NCI-H526 treated with DMSO at 0.1 percent for 48 hours (cell line): Measurements from ENCODE around the gene SAMSN1.
"Not testable (repeated sequence)": the region's sequence is repeated elsewhere in the genome, so short reads cannot be mapped to it uniquely, and the experiment has no call there.

Experiments used
- DNase-seq: peaks from one replicate; lab custom pipeline; 2025; lab: John Stamatoyannopoulos, UW

Gene SAMSN1

DNA sequence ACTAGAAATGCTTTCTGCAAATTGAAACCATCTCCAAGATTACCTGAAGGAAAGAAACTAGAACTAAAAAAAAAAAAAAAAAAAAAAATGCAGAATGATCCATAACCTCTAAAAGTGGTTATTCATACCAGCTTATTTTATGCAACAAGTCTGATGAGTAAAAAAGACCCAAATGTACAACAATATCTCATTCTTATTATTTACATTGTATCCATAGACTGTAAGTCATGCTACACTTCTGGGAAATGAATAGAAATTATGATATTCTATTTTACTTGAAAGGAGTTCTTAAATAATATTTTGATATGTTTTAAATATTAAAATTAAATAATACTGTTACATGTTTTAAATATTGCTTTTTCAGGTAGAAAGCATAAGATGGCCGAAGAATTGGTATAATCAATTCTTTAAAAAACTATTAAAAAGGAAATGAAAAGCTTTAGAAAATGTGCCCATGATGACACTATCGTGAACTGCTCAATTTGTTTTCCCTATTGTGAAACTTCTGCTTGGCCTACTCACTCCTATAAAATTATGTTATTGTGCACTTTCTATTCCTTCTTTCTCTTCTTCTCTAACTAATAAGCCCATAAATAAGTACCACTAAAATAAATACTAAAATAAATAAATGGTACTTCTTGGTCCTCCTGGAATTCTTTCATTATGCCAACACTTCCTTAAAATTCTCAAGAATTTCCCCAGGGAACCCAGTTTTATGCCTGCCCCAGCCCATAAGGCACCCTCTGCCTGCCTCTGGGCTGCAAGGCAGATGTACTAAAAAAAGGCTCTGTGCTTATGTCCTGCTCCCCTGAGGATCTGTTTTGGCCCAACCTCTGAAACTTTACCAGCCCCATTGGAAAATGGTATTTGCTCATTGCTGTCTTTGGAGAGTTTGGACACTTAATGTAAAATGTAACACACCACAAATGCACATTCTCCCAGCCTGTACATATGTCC, 18.1 kb downstream of the SAMSN1 start:
- DNase-seq, result no peak

DNA sequence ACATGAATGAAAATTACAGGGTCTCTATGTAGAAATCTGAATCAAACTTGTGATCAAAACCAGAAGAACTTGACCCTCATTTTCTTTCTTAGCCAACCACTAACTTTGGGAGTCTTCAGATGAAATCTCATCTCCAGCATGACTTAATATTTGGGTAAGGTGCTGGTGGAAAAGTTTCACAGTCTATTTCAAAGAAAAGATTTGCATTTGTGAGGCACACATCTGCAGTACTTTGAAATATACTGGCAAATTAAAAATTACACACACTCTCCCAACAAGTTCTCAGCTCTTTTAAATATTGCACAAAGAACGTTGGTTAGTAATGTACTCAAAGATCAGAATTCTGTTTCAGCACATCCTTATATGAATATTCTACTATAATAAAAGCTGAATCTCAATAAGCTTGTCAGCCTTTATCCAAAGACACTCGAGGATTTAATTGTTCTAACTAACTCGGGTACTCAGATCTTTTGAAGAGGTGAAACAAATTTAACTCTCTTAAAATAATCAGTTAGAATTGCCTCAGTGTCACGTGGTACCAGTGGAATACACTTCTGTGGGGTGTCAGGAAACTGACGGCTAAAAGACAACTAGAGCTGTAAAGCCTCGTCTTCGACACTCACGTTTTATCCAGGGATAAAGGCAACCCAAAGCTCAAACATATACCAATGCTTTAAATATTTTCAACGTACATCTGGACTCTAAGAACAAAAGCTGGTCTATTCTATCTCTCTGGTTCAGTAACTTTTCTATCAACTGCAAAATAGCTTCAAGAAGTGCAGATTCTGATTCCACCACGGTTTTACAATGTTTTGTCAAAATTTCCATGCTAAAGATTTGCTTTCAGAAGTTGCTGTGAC, 19.0 kb downstream of the SAMSN1 start:
- peak; percentile 5 for DNase-seq

DNA sequence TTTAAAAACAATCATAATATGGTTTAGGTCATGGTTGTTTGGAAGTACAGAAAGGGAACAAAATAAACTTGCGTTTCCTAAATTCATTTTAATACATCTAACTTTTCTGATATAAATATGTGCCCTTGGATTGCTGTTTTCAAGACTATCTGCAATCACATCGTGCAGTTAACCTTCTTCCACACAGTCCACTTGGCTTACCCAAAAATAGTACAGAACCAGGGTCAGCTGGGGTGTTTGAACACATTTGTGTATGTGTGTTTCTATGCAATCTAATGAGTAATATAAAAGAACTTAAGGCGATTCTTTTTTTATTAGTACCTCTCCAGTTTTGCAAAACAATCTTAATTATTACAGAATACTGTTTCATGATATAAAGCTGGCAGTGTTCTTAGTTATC, 19.9 kb downstream of the SAMSN1 start:
- no peak for DNase-seq

DNA sequence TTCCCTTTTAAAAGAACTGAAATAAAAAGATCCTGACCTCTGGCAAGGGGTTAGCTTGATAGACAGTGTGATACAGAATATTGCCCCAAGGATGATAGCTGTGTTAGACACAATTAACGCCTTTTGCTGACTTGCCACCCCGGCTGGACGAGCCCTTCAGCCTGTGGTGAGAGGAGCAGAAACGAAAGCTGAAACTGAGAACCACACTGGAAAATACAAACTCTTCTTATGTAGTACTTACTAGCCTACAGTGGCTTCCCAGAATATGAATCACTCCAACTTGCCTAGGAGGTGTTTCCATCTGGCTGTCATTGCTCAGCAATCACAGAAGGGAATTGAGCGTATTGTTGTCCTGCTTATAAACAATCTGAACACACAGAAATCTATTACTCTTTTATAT, 22.9 kb downstream of the SAMSN1 start:
- no peak for DNase-seq

DNA sequence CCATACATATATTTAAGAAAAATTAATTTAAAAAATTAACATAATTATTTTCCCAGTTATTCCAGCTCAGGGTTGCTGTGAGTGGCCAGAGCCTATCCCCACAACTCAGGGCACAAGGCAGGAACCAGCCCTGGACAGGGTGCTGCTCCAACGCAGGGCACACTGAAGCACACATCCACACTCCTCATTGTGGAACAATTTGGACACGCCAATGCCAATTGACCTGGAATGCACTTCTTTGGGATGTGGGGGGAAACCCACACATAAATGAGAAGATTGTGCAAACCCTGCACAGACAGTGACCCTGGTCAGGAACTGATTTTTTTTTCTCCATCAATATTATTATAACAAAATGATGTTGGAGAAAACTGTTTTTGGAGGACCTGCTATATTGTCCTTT, 23.4 kb downstream of the SAMSN1 start:
- DNase-seq, result no peak

DNA sequence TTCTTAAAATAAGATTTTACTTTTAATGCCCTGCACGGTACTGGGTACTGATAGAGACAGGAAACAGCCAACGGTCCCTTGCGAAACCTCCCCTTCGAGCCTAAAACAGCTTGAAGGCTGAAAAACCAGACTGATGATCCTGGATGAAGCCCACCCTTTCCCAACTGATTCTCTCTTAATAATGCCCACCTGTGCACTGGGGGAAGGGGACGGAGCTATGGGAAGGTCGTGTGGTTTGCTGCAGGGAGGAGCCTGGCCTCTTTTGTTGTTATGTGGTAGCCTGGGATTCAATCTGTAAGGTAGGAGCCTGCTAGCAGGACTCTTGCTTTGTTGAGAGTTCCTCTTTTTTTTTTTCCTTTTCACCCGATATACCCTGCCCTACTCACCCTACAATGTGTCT, 25.6 kb downstream of the SAMSN1 start:
- no peak for DNase-seq

DNA sequence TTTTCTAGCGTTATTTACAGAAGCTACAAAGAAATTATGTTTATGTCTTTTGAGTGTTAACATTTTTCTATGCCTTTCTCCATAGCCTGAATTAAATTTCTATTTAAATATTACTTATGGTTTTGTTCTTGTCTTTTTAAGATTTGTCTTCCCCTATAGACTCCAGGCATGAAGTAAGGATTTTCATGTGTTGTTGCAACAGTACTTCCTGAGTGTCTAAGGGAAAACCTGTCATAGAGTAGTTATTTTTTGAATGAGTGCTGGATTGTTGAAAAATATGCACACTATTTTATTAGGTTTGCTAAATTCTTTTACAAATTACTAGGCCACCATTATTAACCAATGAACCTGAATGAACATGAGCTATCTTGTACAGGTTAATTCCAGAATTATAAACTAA, 27.1 kb downstream of the SAMSN1 start:
- DNase-seq, result no peak

DNA sequence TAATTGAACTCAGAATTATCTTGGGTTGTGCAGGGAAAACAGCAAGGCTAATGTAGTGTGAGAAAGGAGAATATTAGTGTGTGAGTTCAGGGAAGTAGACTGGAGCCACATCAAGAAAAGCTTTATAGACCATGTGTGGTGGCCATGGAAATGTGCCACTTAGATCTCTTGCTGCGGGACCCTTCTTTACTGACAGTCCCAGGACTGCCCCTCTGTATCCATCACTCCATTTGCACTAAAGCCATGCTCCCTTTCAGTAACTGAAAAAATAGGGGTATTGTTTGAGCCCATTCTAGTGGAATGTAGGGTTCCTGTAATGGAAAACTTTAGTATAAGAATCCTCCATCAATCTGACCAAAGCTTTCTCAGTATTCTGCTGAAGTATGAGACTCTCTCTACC, 32.3 kb downstream of the SAMSN1 start:
- DNase-seq, result no peak

DNA sequence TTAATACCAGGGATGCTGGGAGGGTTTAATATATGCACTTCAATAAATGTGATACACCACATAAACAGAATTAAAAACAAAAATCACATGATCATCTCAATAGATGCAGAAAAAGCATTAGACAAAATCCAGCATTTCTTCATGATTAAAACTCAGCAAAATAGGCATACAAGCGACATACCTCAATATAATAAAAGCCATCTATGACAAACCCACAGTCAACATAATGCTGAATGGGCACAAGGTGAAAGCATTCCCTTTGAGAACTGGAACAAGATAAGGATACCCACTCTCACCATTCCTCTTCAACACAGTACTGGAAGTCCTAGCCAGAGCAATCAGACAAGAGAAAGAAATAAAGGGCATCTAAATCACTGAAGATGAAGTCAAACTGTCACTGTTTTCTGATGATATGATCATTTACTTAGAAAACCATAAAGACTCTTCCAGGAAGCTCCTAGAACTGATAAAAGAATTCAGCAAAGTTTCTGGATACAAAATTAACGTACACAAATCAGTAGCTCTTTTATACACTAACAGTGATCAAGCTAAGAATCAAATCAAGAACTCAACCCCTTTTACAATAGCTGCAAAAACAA, 39.2 kb downstream of the SAMSN1 start:
- not testable (repeated sequence) for DNase-seq

DNA sequence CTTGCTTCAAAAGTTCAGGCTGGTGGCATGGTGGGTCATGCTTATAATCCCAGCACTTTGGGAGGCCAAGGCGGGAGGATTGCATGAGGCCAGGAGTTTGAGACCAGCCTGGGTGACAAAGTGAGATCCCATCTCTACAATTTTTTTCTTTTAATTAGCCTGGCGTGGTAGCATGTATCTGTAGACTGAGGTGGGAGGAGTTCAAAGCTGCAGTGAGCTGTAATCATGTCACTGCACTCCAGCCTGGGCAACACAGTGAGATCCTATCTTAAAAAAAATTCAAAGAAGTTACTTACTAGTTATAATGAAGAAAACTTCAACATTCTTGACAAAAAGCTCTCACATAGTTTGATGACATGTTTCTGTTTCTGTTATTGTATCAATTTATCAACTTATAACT, 45.2 kb downstream of the SAMSN1 start:
- no peak for DNase-seq

DNA sequence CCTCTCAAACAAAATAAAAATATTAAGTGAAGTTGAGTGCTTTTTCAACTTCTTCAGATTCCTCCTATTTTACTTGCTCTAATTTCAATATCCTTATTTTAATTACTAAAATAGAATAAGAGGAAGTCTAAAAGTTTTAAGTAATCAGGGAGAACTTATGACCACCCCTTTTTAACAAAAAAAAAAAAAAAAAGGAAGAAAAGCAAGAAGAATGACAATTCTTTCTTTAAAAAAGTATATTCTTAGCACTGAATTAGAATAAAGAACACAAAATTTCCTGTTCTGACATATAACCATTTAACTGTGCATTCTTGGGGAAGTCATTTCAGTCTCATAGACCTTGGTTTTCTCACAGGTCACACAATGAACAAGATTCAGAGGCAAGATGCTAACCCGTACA, 46.8 kb downstream of the SAMSN1 start:
- DNase-seq, result no peak

DNA sequence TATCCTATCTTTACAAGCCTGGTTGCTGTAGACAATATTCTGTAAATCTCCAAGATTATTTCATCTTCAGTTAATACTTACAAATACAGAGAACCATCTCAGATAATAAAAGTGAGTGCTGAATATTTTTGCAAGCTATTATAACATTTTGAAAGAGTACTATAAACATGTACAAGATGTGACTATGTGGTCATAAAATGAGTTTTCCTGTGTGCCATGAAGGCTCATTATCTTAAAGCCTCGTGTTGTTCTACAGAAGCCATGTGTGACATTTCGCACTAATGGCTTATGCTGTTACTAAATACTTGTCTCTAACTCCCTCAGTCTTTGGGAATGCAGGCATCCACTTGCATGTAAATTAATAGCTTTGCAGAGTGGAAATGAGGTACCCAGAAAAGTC, 48.3 kb downstream of the SAMSN1 start:
- DNase-seq, result no peak

DNA sequence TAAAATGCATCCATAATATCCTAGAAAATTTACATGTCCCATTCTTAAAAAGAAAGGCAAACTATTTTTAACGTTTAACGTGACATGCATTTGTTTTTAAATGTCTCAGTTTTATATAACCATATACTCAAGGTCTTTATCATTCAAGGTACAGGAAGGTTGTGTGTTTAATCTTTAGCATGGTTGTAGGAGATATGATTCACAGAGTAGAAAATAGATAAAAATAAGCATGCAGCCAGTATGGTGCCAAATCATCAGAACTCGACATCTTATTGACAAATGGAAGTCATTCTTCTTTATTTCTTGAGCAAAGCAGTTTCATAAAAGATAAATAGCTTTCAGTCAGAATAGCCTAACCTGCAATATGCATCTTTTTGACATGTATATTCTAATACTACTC, 51.0 kb downstream of the SAMSN1 start:
- DNase-seq, result no peak

DNA sequence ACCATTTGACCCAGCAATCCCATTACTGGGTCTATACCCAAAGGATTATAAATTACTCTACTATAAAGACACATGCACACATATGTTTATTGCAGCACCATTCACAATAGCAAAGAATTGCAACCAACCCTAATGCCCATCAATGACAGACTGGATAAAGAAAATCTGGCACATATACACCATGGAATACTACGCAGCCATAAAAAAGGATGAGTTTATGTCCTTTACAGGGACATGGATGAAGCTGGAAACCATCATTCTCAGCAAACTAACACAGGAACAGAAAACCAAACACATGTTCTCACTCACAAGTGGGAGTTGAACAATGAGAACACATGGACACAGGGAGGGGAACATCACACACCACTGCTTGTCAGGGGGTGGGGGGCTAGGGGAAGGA, 51.9 kb downstream of the SAMSN1 start:
- DNase-seq, result not testable (repeated sequence)

DNA sequence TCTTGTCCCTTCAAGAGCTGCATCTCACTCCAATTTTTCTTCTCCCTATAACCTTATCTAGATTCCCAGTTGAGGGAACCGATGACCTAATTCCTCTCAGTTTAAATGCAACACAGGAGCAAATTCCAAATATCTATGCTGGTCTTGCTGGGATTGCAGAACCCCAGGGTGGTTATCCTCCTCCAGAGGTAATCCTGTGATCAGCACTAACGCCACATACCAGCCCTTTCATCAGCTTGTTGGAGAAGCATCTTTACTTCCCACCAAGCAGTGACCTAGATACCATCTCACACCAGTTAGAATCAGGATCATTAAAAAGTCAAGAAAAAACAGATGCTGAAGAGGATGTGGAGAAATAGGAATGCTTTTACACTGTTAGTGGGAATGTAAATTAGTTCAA, 52.4 kb downstream of the SAMSN1 start:
- no peak for DNase-seq

DNA sequence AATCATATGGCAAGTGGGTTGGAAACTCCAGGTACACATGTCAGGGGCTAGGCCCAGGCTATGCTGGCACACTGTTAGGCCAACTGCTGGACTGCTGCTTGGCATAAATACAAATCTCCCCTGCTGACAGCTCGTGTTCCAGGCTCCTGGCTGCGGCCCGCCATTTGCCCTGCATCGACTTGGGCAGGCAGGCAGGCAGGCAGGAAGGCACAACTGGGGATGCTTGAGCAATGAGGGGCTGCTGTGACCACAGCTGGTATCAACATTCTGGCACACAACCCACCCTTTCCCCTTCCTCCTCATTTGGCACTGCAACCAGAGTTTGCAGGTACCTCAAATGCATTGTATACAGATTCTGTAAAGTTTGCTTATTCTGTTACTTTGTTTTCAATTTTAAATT, 53.2 kb downstream of the SAMSN1 start:
- no peak for DNase-seq

DNA sequence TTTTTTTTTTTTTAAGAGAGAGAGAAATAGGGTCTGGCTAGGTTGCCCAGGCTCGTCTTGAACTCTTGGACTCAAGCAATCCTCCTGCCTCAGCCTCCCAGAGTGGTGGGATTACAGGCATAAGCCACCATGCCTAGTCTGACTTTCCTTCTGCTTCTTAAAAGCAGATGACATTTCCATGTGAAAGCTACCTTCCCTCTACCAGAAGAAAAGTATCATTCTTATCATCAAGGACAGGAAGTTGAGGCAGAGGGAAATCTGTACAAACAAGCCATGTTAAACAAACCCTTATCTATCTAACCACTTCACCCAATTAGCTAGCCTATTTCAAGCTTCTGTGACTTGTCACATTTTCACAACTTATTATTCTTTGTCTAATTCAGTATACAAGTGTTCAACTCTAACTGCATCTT, 54.8 kb downstream of the SAMSN1 start:
- no peak for DNase-seq

DNA sequence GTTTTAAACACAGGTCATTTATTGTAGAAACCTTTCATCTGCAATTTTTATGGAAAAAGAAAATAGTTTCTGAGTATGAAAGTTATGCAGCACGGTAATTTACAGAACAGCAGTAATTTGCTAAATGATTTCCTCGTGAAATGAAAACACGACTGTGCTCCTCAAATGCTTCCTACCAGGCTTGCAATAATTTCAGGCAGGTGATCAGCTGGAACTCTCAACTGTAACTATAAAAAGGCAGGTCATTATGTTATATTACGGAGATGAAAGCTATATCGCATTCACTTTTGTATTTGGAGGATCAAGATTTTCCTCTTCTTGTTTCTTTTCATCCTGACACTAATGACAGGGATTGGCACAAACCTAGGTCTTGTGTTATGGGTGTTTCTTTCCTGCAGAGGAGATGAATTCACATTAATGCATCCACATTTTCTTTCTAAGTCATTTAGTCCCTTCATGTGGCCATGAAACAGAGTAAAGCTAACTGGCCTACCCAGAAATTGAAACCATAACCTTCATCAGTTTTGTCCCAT, 57.4 kb downstream of the SAMSN1 start:
- DNase-seq, result no peak

DNA sequence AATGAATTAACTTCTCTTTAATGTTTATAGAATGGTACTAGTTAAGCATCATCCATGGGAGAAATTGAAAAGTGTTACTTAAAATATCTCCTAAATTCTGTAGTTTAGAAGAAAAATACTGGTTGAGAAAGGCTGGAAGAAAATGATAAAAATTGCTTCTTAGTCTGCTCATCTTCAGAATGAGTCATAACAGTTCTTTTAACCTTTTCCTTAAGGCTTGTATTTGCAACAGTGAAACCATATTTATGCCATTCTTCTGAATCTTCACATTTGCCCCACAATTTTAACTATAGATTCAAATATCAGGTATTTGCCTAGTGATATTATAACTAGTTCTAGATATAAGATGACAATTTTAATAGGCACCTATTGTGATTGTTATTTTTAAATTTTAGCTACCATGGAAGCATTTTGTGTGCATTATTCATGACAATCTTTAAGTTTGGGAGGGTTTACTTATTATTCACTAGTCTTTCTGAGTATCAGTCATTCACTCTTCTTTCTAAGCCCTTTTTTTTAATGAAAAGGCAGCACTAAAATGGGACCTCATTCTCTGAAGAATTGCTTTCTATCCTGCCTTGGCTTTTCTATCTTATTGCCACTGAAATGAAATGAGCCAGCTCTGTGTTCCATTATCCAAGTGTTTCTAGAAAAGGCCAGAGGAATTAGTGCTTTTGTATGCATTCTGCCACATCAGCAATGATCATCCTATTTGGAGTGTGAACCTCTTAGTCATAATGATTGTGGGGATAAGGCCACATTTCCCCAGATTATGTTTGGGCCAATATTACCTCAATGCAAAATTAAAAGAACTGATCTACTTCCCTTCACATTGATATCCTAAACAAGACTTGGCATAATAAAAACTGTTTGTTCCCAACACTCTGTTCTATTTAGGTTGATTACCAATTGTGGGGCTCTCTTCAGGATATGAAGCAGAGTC, 58.4 kb downstream of the SAMSN1 start:
- no peak for DNase-seq

DNA sequence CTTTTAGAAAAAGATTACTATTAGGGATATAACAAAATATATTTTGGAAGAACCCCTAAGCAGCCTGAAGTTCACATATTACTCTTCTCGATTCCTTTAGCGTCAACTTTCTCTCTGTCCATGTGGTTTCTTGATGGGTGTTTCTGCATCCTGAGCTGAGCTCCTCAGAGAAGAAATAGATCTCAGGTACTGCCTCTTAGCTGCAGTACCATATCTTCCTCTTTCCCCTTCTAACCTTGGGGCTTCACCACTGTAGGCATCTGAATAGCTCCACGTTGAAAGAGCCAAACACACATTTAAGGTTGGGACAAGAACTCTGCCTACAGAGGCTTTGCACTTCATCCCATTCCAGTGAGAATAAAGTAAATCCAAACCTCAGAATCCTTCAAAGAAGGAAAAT, 59.2 kb downstream of the SAMSN1 start:
- DNase-seq, result no peak
